GM12892 (cell line): Measurements from ENCODE around the gene CYBA.

Source experiments
- POLR2A ChIP-seq: IDR thresholded peaks from 2 replicates; pipeline ENCODE4 v1.6.1; 2011; ENCODE audit warnings: low read depth, low read length, control low read depth
- POLR2AphosphoS5 ChIP-seq: IDR thresholded peaks from 2 replicates; pipeline ENCODE4 v1.6.1; 2011; ENCODE audit warnings: low read depth, low read length, control low read depth

- TF ChIP-seq POLR2AphosphoS5 (no peak; the same call in 1 of the 2 replicates), POLR2A (no peak; the same call in 1 of the 2 replicates)
Measured at GRCh38 chr16:88646345-88647034, 4.4 kb downstream of the CYBA start.
